Measurements from ENCODE around the gene CAPZB.

The CAPZB gene

GRCh38 chr1:19363536-19364152 is 121.7 kb downstream of the CAPZB start:
- no peak for DNase-seq

- no peak for DNase-seq
Measured at GRCh38 chr1:19361611-19362147, 123.7 kb downstream of the CAPZB start.

GRCh38 chr1:19360843-19361610 is 124.3 kb downstream of the CAPZB start:
- no peak for DNase-seq

- no peak for DNase-seq
Measured at GRCh38 chr1:19360432-19360831, 124.9 kb downstream of the CAPZB start.

- DNase-seq: no peak
Measured at GRCh38 chr1:19360016-19360415, 125.3 kb downstream of the CAPZB start.

GRCh38 chr1:19359357-19359756 is 126.0 kb downstream of the CAPZB start:
- DNase-seq: no peak

- no peak for DNase-seq
Measured at GRCh38 chr1:19358710-19359109, 126.6 kb downstream of the CAPZB start.

GRCh38 chr1:19357299-19357986 is 127.9 kb downstream of the CAPZB start:
- DNase-seq: no peak

GRCh38 chr1:19356266-19356665 is 129.1 kb downstream of the CAPZB start:
- DNase-seq: no peak

- DNase-seq: no peak
Measured at GRCh38 chr1:19354531-19354981, 130.8 kb downstream of the CAPZB start.

- no peak for DNase-seq
Measured at GRCh38 chr1:19353596-19353995, 131.7 kb downstream of the CAPZB start.

- no peak for DNase-seq
Measured at GRCh38 chr1:19352839-19353238, 132.5 kb downstream of the CAPZB start.

GRCh38 chr1:19351873-19352272 is 133.5 kb downstream of the CAPZB start:
- no peak for DNase-seq

- DNase-seq: no peak
Measured at GRCh38 chr1:19350566-19350965, 134.8 kb downstream of the CAPZB start.

- no peak for DNase-seq
Measured at GRCh38 chr1:19349999-19350398, 135.3 kb downstream of the CAPZB start.

- DNase-seq: no peak
Measured at GRCh38 chr1:19348441-19349198, 136.7 kb downstream of the CAPZB start.

- DNase-seq: no peak
Measured at GRCh38 chr1:19347533-19348172, 137.7 kb downstream of the CAPZB start.

- no peak for DNase-seq
Measured at GRCh38 chr1:19346026-19346425, 139.3 kb downstream of the CAPZB start.

GRCh38 chr1:19345391-19345790 is 139.9 kb downstream of the CAPZB start:
- no peak for DNase-seq

- no peak for DNase-seq
Measured at GRCh38 chr1:19344831-19345230, 140.5 kb downstream of the CAPZB start.

GRCh38 chr1:19344372-19344810 is 140.9 kb downstream of the CAPZB start:
- DNase-seq: peak; percentile 4

GRCh38 chr1:19343617-19344350 is 141.6 kb downstream of the CAPZB start:
- DNase-seq: no peak

All from SHP77 treated with DMSO at 0.1 percent for 48 hours (cell line).